HepG2 (cell line): ENCODE measurements around the gene CD72.

ENCODE experiments used
- CBX2 ChIP-seq, 2 experiments: fragments of 200-600 bp in 1 of 2; sonication (generic); formaldehyde crosslinking in 1 of 2; IDR thresholded peaks; 2 replicates each; pipeline versions ENCODE4 v1.7.0 to v1.8.1; 2018 to 2022; ENCODE audit warnings: low read depth in 2 of 2, low read length in 1 of 2, mild to moderate bottlenecking in 1 of 2, missing genetic modification reagents in 1 of 2
- CTCF ChIP-seq: sonication (generic); formaldehyde crosslinking; IDR thresholded peaks from 2 replicates; pipeline ENCODE4 v1.5.0; 2020; ENCODE audit warnings: mild to moderate bottlenecking, missing genetic modification reagents, moderate library complexity
- GTF2F1 ChIP-seq: fragments of 150-350 bp; IDR thresholded peaks from 2 replicates; pipeline ENCODE4 v1.6.1; 2014; ENCODE audit warnings: low read length
- MAFK ChIP-seq, 2 experiments: IDR thresholded peaks in 1 of 2; conservative IDR thresholded peaks in 1 of 2; 2 replicates each; pipeline ENCODE4 v1.6.1; 2011; ENCODE audit warnings: improper control_type of control experiment in 2 of 2, low read length in 2 of 2
- POLR2A ChIP-seq, 2 experiments: IDR thresholded peaks; 2 replicates each; pipeline ENCODE4 v1.6.1; 2011; ENCODE audit warnings: low read depth in 2 of 2, low read length in 2 of 2, mild to moderate bottlenecking in 1 of 2, moderate library complexity in 1 of 2; ENCODE audit not compliant: insufficient read depth in 1 of 2
- SMARCE1 ChIP-seq: fragments of 450-650 bp; IDR thresholded peaks from 2 replicates; pipeline ENCODE4 v1.6.1; 2017; ENCODE audit warnings: borderline replicate concordance
- ZNF33A ChIP-seq: sonication (generic); formaldehyde crosslinking; IDR thresholded peaks from 2 replicates; pipeline ENCODE4 v1.5.1; 2020; ENCODE audit warnings: missing genetic modification reagents, mild to moderate bottlenecking, moderate library complexity, borderline replicate concordance

DNA sequence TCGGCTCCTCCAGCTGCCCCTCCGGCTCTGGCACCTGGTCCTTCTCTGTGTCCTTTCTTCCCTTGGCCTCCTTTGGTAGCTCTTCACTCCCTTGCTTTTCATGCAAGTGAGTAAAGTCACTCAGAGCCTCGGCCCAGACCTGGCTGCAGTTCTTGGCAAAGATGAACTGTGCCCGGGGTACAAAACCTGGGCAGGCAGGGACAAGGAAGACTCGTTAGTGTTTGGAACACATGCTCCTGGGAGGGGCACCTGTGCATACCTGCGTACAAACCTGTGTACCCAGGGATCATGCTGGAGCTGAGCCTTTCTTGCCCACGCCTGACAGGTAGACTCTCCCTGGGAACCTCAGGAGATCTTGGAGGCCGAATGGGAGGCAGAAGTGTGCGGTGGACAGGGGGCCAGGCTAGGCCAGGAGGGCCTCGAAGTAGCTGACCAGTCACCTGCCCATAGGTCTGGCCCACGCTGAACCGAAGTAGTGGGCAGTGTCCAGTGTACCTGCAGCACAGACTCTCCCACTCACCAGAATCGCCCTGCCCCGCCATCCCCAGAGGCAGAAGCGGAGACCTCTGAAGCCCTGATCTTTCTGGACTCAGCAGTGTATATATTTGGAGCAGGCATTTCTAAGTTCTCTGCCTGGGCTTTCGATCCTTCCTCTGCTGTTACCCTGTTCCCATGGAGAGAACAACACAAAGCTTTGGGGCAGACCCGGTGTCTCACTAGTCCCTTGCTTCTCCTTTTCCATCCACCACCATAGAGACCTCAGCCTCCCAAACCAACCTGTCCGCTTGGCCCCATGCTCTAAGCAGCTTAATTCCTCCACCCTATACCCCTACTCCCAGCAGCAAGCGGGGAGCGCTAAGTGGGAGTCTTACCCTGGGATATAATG lies 55.1 kb downstream of the CD72 start:
- TF ChIP-seq GTF2F1 (no peak), CBX2 (IDR thresholded peaks at IDR 0.05; ENCODE audit: low read depth, low read length) (no peak), CBX2 (CRISPR knock-in tag; IDR thresholded peaks at IDR 0.05; ENCODE audit: low read depth) (no peak), POLR2A (IDR thresholded peaks at IDR 0.05; ENCODE audit: insufficient read depth in 1 of 2, low read depth in 2 of 2, low read length in 2 of 2) (no peak), SMARCE1 (no peak), ZNF33A (CRISPR knock-in tag) (no peak), CTCF (CRISPR knock-in tag) (no peak), MAFK (conservative IDR thresholded peaks at IDR 0.05 in 1 of 2, IDR thresholded peaks at IDR 0.05 in 1 of 2; ENCODE audit: low read length in 2 of 2) (no peak)
